T-helper 2 cell treated with Interferon-gamma antibody and Interleukin-4, amounts not matched to agents 100 ng/mL and 5 ng/mL, for 36 hours (primary cell): Measurements from ENCODE around the gene NFIX. TPM values are rescaled to one million over a fixed set of nuclear protein-coding genes. Genes with fewer than 3 reads are reported as not detected.

Source experiments
- intact Hi-C: fragments of 100-400 bp; cut with micrococcal nuclease; formaldehyde crosslinking; loops from one replicate; pipeline ENCODE4 v1.15.1; 2023
- total RNA-seq: library from RNA; stranded (reverse); gene quantifications from 2 replicates; pipeline ENCODE4 v1.2.3, GENCODE V29; 2022

Gene NFIX
- total RNA-seq, 1 donor from 2014 or later = 1.3 TPM

GRCh38 chr19:13034636-13035035, 39.4 kb downstream of the NFIX start:
- intact Hi-C loops = loop anchor here (5.0 kb wide), 1 partner anchor 52 kb away; no protein-coding TSS in a partner anchor

GRCh38 chr19:13035820-13036365, 40.6 kb downstream of the NFIX start:
- intact Hi-C loops = no loop called here

DNA sequence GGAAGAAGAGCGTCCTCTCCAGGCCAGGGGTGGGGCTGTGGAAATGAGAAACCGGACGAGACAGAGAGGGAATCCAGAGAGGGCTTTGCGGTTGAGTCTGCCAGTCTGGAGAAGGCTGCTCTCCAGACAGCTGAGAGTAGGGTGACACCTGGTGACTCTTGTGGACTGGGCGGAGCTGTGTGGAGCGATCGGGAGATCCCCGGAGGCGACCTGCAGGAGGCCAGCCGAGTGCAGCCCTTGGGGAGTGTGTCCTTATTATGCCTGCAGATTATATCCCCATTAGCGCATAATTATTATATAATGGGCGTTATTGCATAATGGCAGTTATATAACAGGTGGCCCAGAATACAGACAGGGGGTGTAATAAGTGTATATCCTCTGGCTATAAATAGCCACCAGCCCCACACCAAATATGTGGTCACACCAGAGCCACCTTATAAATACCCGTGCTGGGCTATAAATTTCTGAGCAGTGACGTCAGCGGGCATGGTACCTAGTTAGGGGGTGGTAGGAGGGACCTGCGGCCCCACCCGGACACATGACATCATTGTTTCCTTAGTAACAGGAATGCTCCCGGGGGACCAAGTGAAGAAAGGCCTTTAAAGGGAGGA, 41.2 kb downstream of the NFIX start:
- intact Hi-C loops = no loop called here

DNA sequence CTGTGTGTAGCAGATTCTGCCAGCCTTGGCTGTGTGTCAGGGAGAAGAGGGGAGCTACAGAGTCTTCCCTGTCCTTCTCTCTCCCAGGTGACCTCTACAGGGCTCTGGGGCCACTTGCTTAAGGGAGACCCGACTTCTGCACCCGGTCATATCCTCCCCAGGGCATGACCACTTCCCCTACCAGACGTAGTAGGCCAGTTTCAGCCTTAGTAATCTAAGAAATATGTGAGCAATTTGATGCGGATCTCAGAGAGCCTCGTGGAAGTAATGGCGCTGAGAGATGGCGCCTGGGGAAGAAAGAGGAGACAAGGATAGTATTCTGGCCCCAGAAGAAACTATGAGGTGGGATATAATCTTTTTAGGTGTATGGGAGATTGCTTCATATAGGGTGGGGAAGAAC, 41.9 kb downstream of the NFIX start:
- intact Hi-C loops = no loop called here

GRCh38 chr19:13037731-13038130, 42.5 kb downstream of the NFIX start:
- intact Hi-C loops = no loop called here

DNA sequence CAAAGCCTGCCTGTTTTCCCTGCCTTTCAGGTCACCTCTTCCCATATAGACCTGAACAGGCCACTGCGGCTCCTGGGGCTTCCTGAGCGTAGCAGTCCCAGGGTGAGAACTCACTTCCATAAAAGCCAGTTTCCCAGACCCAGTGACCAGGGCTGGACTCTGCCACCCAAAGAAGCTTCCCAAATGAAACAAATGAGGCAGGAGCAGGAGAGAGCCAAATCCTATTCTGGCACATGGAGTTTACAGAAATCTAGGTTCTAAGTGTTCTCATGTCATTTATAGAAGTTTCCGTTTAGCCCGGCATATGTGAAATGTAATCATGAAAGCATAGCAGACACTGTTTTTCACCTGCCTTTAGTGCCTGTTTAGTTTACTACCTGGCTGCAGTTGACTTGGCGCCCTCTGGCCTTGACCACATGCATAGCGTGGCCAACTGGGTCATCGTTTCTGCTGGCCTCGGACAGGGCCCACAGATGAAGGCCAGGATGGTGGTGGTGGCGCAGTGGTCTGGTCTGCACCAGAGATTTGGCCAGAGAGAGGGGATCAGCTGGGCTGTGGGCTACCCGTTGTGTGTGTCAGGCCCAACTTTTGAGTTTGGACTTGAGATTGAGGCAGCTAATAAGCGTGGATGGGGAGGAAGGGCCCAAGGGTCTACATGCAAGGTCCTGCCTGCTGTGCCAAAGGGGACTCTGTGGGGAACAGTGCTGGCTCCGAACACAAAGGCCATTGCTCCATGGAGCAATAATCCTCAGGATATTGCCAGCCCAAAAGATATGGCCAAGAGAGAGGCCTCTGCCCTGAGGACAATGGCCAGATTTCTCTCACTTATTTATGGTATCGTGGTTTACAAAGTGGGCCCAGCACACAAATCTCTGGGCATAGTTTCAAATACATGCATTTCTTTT, 43.3 kb downstream of the NFIX start:
- intact Hi-C loops = no loop called here

- intact Hi-C loops = no loop called here
Observed at GRCh38 chr19:13039211-13039789, 44.0 kb downstream of the NFIX start.

- intact Hi-C loops = no loop called here
Observed at GRCh38 chr19:13040232-13040947, 45.1 kb downstream of the NFIX start.

- intact Hi-C loops = no loop called here
Observed at GRCh38 chr19:13040948-13041292, 45.6 kb downstream of the NFIX start.

- intact Hi-C loops = no loop called here
Observed at GRCh38 chr19:13042443-13043130, 47.3 kb downstream of the NFIX start.

- intact Hi-C loops = no loop called here
Observed at GRCh38 chr19:13043285-13043684, 48.0 kb downstream of the NFIX start.

GRCh38 chr19:13044231-13044836, 49.1 kb downstream of the NFIX start:
- intact Hi-C loops = no loop called here

DNA sequence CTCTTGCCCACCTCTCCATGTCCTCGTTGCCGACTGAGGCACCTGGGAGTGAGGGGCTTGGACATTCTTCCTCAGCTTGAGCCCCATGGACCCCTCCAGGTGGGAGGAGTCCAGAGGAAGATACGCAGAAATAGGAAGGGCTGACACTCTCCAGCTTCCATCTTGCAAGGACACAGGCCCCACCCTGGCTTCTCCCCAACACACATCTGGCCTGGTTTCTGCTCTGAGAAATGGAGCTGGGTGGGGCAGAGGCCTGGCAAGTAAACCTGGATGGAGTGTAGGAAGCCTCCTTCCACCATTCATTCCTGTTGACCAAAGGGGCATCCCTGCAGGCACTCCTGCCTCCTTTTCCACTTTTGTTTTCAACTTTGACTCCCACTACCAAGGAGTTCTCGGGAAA, 50.5 kb downstream of the NFIX start:
- intact Hi-C loops = no loop called here

GRCh38 chr19:13047374-13047773, 52.1 kb downstream of the NFIX start:
- intact Hi-C loops = no loop called here

DNA sequence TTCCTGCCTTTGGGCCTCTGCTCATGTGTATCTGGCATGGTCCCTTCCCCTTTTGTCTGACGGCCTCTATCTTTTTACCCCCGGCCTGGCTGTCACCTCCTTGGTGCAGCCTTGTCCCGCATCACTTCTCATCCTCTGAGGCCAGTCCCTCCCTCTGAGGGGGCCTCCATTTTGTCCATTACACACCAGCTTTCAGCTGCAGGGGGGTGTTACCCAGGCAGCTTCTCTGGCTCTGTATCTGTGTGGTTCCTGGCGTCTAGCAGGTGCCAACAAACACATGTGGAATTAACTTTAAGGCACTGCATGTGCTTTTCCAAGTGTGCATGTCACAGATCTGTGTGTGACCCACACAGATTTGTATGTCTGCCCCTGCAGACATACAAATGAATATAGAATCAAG, 55.0 kb downstream of the NFIX start:
- intact Hi-C loops = no loop called here

DNA sequence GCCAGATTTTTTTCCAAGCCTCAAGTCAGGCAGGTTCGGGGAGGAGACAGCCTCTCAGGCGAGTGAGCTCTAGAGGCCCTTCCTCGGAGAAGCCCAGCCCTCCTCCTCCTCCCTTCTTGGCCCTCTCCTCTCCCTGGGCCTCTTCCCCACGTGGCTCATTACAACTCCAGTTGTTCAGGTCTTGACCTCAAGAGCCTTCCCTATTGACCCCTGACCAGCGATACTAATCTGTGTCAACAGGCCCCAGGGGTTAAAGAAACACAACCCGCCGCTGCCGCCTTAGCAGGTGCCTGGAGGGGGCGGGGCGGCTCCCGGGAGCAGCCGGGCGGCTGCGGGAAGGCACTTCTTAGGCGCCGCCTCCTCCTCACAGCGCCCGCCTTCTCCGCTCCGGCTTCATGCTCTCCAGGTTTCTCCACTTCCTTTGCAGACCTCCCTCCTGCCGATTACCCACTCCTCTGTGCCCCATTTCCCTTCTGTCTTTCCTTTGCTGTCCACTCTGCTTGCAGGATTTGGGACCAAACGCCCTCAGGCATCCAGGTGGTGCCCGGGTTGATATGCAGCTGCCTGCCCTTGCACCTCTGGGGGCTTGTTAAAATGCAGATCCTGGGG, 56.4 kb downstream of the NFIX start:
- intact Hi-C loops = no loop called here

DNA sequence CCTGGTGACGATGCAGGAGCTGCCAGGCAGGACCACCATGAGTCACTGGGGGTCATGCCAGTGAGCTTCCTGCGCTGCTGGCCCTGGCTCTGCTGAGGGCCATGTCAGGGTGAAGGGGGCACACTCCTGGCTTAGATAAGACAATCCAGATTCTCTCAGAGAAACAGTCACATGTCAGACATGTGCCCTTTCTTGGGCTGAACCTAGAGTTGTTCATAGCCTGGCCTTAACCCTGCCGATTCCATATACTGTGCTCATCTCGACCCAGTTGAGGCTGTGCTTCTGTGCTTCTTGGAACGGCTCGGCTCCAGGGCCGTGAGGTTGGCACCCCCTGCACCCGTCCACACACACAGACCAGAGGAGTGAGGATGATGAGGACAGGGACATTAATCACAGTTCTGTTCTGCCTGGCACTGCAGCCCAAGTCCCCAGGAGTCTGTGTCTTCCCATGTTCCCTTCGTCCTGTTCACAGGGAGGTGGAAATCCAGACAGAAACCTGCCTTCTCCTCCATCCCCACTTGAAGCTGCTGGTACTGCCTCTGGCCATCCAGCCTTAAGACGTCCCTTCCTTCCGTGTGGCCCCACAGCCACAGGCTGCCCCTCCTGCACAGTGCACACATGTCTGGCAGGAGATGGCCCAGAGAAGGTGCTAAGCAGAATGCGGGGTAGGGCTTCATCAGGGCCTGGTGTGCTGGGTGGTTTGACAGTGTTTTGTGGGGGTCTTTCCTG, 57.3 kb downstream of the NFIX start:
- intact Hi-C loops = no loop called here

GRCh38 chr19:13053238-13053637, 58.0 kb downstream of the NFIX start:
- intact Hi-C loops = no loop called here
